Measurements from ENCODE around the gene SLC39A8.

DNA sequence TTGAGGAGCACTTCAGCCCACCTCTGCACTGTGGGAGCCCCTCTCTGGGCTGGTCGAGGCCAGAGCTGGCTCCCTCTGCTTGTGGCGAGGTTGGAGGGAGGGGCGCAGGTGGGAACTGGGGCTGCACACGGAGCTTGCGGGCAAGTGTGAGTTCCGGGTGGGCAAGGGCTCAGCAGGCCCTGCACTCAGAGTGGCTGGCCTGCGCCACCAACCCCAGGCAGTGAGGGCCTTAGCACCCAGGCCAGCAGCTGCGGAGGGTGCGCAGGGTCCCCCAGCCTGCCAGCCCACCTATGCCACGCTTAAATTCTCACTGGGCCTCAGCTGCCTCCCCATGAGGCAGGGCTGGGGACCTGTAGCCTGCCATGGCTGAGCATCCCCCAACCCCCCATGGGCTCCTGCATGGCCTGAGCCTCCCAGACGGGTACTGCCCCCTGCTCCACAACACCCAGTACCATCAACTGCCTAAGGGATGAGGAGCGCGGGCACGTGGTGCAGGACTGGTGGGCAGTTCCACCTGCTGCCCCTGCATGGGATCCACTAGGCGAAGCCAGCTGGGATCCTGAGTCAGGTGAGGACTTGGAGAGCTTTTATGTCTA is 110.9 kb downstream of the SLC39A8 start:
- TF ChIP-seq POLR2A (IDR thresholded peaks at IDR 0.05; ENCODE audit: low read depth, low read length) (no peak), POLR2AphosphoS5 (IDR thresholded peaks at IDR 0.05; ENCODE audit: low read depth, low read length) (no peak), TAF1 (IDR thresholded peaks at IDR 0.05; ENCODE audit: low read depth, low read length) (no peak), PAX5 (IDR thresholded peaks at IDR 0.05; ENCODE audit: insufficient read depth, low read length, severe bottlenecking) (no peak), SPI1 (IDR thresholded peaks at IDR 0.05; ENCODE audit: low read depth, low read length) (no peak)
